NK-92 (cell line): ENCODE data around the gene SCGB1D4.
"Not testable (repeated sequence)": the region's sequence is repeated elsewhere in the genome, so short reads cannot be mapped to it uniquely, and the experiment has no call there.

Source experiments
- DNase-seq: peaks from one replicate; lab custom pipeline; 2025; ENCODE audit not compliant: unreplicated experiment; lab: John Stamatoyannopoulos, UW

Gene SCGB1D4

DNA sequence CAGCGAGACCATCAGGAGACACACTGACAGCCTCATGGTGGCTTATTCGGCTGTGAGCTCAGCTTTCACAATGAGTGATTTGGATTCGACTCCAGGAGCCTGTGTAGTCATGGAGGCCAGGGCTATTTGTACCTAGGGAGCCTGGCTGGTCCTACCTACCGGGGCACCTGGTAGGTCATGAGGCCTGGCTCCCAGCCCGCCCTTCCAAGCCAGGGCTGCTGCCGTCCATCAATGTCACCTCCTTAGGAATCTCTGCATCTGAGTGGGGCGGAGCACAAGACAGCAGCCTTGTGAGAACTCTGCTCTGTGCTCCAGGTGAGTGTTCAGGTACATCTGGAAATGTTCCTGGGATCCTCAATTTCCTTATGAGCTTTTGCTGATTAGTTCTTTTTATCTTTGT, at the start of gene SCGB1D4:
Gene SCGB1D4 (minus strand): TSS at position 101 of the 400 bp plus-strand sequence. CDS start 65 bp downstream, at position 36.
- DNase-seq, result no peak

DNA sequence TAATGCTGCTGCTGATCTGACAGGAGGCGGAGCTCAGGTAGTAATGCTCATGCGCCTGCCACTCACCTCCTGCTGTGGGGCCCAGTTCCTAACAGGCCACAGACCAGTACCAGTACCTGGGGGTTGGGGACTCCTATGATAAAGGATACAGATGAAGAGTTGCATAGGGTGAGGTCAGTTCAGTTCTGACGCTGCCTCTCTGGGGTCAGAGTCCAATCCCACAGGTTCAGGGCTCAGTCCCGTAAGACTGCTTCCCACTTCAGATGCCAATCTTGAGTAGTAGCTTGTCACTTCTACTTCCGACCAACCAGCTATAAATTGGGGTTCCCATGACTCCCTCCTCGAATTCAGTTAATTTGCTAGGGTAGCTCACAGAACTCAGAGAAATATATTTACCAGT, 47.0 kb upstream of the SCGB1D4 start:
- DNase-seq, result no peak

DNA sequence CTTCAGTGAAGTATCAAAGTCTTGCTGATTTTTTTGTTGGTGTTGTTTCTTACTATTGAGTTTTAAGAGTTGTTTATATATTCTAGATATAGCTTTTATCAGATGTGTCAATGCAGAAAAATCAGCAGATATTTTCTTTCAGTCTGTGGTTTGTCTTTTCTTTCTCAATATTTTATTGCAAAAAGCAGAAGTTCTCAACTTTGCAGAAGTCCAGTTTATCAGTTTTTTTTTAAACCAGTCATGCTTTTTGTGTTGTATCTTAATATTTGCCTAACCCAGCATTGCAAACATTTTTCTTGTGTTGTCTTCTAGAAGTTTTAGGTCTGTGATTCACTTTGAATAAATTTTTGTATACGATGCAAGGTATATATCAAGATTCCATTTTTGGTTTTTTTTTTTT, 45.3 kb upstream of the SCGB1D4 start:
- no peak for DNase-seq

DNA sequence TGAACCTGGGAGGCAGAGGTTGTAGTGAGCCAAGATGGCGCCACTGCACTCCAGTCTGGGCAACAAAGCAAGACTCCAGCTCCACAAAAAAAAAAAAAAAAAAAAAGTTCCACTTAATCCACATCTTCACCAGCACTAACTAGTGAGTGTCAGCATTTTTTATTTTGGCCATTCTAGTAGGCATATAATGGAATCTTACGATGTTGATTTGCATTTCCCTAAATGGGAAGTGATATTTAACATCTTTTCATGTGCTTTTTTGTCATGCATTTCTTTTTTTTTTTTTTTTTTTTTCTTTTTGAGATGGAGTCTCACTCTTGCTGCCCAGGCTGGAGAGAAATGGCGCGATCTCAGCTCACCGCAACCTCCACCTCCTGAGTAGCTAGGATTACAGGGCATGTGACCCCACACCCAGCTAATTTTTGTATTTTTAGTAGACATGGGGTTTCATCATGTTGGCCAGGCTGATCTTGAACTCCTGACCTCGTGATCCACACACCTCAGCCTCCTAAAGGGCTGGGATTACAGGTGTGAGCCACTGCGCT, 44.8 kb upstream of the SCGB1D4 start:
- not testable (repeated sequence) for DNase-seq

GRCh38 chr11:62341588-62341987, 42.7 kb upstream of the SCGB1D4 start:
- DNase-seq, result no peak

GRCh38 chr11:62340269-62340901, 41.5 kb upstream of the SCGB1D4 start:
- DNase-seq, result no peak

GRCh38 chr11:62338218-62338617, 39.3 kb upstream of the SCGB1D4 start:
- DNase-seq, result no peak

DNA sequence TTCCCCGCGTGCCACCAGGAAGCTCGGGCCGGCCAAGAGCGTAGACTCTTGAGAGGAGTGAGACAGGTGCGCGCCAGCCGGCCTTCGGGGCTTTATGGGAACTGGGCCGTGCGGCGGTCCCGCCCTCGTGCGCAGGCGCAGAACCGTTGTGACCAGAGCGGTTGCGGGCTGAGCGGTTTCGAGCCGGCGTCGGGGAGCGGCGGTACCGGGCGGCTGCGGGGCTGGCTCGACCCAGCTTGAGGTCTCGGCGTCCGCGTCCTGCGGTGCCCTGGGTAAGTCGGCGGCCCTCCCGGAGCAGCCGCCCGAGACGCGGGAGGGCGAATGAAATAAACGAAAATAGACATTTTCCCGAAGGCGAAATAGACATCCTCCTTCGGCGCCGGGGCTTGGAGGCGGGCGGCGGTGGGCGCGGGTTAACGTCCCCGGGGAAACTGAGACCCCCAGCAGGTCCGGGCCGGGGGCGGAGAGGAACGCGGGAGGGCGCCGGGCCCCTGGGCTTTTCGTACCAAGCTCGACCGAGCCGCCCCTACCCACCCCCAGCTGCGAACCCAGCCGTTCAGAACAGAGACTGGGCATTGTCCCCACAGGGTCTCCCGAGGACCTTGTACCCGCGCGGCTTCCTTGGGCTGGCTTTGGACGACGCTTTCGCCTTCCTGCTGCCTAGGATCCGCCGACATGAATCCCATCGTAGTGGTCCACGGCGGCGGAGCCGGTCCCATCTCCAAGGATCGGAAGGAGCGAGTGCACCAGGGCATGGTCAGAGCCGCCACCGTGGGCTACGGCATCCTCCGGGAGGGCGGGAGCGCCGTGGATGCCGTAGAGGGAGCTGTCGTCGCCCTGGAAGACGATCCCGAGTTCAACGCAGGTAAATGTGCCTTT, 38.7 kb upstream of the SCGB1D4 start, which contains the start of gene ASRGL1:
Gene ASRGL1 (plus strand): TSS at position 146 of the 879 bp plus-strand sequence. CDS start 530 bp downstream, at position 676.
- no peak for DNase-seq

DNA sequence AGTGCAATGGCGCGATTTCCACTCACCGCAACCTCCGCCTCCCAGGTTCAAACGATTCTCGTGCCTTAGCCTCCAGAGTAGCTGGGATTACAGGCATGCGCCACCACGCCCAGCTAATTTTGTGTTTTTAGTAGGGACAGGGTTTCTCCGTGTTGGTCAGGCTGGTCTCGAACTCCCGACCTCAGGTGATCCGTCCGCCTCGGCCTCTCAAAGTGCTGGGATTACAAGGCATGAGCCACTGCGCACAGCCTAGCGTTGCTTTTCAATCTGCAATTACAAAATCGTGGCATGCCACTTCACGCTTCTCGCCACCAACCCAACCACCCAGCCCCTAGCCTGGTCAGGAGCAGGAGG, 38.1 kb upstream of the SCGB1D4 start:
- DNase-seq, result not testable (repeated sequence)

DNA sequence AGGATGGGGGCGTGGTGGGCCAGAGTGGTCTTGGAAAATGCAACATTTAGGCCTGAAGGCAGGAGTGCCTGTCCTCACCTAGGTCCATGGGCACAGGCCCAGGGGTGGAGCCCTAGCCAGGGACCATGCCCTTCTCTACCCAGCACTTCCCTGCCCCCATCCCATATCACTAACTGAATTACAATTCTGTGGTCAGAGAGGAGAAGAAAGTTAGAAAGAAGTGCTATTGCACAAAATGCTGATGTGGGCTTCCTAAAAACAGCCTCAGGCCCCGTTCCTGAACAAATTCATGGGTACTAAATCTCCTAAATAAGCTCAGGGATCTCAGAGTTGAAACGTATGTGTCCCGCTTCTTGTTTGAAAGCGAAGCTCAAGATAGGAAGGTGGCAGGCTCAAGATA, 34.9 kb upstream of the SCGB1D4 start:
- DNase-seq, result no peak

DNA sequence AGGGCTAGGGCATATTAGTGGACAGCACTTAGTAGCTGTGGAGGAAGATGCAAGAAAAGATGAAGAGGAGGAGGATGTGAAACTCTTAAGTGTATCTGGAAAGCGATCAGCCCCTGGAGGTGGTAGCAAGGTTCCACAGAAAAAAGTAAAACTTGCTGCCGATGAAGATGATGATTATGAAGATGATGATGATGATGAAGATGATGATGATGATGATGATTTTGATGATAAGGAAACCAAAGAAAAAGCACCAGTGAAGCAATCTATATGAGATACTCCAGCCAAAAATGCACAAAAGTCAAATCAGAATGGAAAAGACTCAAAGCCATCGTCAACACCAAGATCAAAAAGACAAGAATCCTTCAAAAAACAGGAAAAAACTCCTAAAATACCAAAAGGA, 32.4 kb upstream of the SCGB1D4 start:
- DNase-seq, result not testable (repeated sequence)

- DNase-seq, result not testable (repeated sequence)
Measured at GRCh38 chr11:62327541-62327940, 28.7 kb upstream of the SCGB1D4 start.

GRCh38 chr11:62326719-62327118, 27.8 kb upstream of the SCGB1D4 start:
- DNase-seq, result not testable (repeated sequence)

GRCh38 chr11:62325781-62326180, 26.9 kb upstream of the SCGB1D4 start:
- DNase-seq, result not testable (repeated sequence)

DNA sequence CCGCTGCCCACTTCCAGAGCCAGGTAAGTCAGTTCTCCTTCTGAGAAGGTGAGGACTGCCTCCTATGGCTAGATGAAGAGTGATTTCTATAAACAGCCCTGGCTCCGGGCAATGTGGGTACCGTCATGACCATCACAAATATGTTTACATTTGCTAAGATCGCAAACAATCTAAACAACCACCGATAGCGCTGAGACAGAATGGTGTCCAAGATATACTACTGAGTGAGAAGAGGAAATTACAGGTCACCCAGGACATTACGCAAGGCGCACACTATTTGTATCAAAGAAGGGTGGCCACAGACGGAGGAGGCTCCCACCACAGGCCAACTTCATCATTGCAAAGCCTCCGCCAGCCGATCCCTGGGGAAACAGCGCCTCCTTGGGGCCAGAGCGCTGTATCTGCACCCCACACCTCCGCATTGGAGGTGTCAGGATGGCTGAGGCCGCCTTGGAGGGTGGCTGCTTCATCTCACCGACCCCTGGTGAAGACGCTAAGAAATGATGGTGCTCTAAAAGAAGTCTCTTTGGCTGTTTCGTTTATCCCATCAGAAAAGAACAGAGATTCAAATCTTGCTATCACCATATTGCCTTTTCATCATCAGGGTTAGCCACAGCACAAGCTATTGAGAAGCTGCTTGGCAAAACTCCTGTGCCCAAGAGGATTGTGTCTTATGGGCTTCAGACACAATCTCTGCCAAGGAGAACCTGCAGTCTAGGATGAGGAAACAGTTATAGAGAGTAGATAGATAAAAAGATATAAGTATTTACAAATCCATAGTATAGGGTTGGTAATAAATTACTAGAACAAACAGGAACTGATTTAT, 26.1 kb upstream of the SCGB1D4 start:
- no peak for DNase-seq

DNA sequence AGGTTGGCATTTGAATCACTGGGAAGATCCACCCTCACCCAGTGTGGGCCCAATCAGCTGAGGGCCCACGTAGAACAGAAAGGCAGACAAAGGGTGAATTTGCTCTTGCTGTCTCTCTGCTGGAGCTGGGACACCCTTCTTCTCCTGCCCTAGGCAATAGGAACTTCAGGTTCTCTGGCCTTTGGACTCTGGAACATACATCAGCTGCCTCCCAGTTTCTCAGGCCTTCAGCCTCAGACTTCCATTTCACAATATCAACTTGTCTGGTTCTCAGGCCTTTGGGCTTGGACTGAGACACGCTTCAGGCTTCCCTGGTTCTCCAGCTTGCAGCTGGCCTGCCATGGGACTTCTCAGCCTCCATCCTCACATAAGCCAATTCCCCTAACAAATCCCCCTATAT, 23.6 kb upstream of the SCGB1D4 start:
- no peak for DNase-seq

DNA sequence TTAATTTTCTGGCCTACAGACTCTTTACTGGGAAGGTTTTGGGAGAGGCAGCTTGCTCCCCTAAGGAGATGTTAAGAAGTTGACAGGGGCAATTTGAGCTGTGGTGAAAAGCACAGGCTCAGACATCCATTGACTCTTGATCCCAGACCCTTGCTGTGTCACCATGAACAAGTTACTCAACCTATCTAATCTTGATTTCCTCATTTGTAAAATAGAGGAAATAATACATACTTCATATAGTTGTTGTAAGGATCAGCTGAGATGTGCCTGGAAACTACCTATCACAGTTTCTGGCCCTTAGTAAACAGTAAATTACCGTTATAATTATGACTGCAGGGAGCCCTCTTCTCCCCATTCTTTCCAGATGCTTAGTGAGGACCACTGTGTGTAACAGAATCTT, 16.6 kb upstream of the SCGB1D4 start:
- DNase-seq, result no peak

DNA sequence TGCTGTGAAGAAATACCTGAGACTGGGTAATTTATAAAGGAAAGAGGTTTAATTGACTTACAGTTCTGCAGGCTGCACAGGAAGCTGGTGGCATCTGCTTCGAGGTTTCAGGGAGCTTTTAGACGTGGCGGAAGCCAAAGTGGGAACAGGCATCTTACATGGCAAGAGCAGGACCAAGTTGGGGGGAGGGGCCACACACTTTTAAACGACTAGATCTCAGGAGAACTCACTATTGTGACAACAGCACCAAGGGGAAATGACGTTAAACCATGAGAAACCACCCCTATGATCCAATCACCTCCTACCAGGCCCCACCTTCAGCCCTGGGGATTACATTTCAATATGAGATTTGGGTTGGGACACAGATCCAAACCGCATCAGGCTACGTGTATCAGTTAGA, 11.1 kb upstream of the SCGB1D4 start:
- DNase-seq, result no peak

DNA sequence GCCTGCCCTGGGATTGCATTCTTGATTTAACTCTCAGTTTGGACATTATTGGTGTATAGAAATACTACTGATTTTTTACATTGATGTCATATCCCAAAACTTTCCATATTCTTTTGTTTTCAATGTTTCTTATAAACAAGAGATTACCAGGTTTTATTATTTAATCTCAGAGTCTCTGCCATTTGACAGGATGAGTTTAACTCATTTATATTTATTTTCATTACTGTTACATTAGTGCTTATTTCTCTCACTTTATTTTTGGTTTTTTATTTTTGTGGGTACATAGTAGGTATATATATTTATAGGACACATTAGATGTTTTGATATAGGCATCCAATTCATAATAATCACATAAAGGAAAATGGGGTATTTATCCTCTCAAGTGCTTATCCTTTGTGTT, 9.1 kb upstream of the SCGB1D4 start:
- no peak for DNase-seq

DNA sequence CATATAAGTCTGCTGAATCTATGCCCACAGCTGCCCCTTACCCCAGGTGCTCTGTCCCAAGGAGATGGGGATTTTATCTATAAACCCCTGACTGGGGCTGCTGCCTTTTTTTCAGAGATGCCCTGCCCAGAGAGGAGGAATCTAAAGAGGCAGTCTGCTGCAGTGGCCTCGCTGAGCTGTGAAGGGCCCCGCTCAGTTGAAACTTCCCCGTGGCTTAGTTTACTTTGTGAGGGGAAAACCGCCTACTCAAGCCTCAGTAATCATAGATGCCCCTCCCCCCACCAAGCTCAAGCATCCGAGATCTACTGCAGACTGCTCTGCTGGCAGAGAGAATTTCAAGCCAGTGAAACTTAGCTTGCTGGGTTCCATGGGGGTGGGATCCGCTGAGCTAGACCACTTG, 7.4 kb upstream of the SCGB1D4 start:
- DNase-seq, result no peak

- no peak for DNase-seq
Measured at GRCh38 chr11:62295504-62295903, 3.4 kb downstream of the SCGB1D4 start.
